GM23248 (cell line): ENCODE data around the gene SZT2. TPM values are rescaled to one million over a fixed set of nuclear protein-coding genes. Genes with fewer than 3 reads are reported as not detected.

ENCODE experiments used
- DNase-seq: peaks from one replicate; pipeline ENCODE4 v3.0.0-alpha.2; 2015
- H2AFZ ChIP-seq: fragments of 200-600 bp; sonication (generic); 2 replicates; pipeline ENCODE4 v1.6.1; 2016; ENCODE audit warnings: antibody characterized with exemption
- H3F3A ChIP-seq: fragments of 200-600 bp; sonication (generic); 2 replicates; pipeline ENCODE4 v1.6.1; 2016; ENCODE audit warnings: mild to moderate bottlenecking, antibody characterized with exemption, mixed run types; ENCODE audit not compliant: insufficient read depth
- H3K27ac ChIP-seq: fragments of 200-600 bp; sonication (generic); 2 replicates; pipeline ENCODE4 v1.5.1; 2016; ENCODE audit warnings: mild to moderate bottlenecking
- H3K27me3 ChIP-seq: fragments of 200-600 bp; sonication (generic); replicated peaks from 2 replicates; pipeline ENCODE4 v1.6.1; 2016; ENCODE audit warnings: mild to moderate bottlenecking; ENCODE audit not compliant: insufficient read depth
- H3K36me3 ChIP-seq: fragments of 200-600 bp; sonication (generic); 2 replicates; pipeline ENCODE4 v1.6.1; 2016; ENCODE audit warnings: low read depth, mild to moderate bottlenecking
- H3K4me1 ChIP-seq: fragments of 200-600 bp; sonication (generic); 2 replicates; pipeline ENCODE4 v1.6.1; 2016; ENCODE audit warnings: mild to moderate bottlenecking; ENCODE audit not compliant: insufficient read depth
- H3K4me2 ChIP-seq: fragments of 200-600 bp; sonication (generic); one replicate; pipeline ENCODE4 v1.6.1; 2016; ENCODE audit warnings: mild to moderate bottlenecking; ENCODE audit not compliant: unreplicated experiment
- H3K4me3 ChIP-seq: fragments of 200-600 bp; sonication (generic); 2 replicates; pipeline ENCODE4 v1.5.1; 2016; ENCODE audit warnings: mild to moderate bottlenecking
- H3K79me2 ChIP-seq: fragments of 200-600 bp; sonication (generic); 2 replicates; pipeline ENCODE4 v1.6.1; 2016; ENCODE audit warnings: mild to moderate bottlenecking; ENCODE audit not compliant: insufficient read depth
- H3K9ac ChIP-seq: fragments of 200-600 bp; sonication (generic); 2 replicates; pipeline ENCODE4 v1.6.1; 2016; ENCODE audit warnings: mild to moderate bottlenecking
- H3K9me2 ChIP-seq: fragments of 200-600 bp; sonication (generic); 2 replicates; pipeline ENCODE4 v1.6.1; 2016; ENCODE audit warnings: mixed run types, mild to moderate bottlenecking, moderate library complexity; ENCODE audit not compliant: insufficient read depth
- H3K9me3 ChIP-seq: fragments of 200-600 bp; sonication (generic); one replicate; pipeline ENCODE4 v1.6.1; 2017; ENCODE audit warnings: low read depth
- H4K20me1 ChIP-seq: fragments of 200-600 bp; sonication (generic); 2 replicates; pipeline ENCODE4 v1.6.0; 2016; ENCODE audit not compliant: insufficient read depth
- EZH2 ChIP-seq: fragments of 200-600 bp; sonication (generic); IDR thresholded peaks from 2 replicates; pipeline ENCODE4 v1.6.1; 2018; ENCODE audit warnings: antibody characterized with exemption, mild to moderate bottlenecking; ENCODE audit not compliant: insufficient read depth, poor library complexity, severe bottlenecking
- EZH2phosphoT487 ChIP-seq: fragments of 200-600 bp; sonication (generic); IDR thresholded peaks from 2 replicates; pipeline ENCODE4 v1.6.1; 2018; ENCODE audit warnings: antibody characterized with exemption, moderate library complexity, mild to moderate bottlenecking, low read depth; ENCODE audit not compliant: insufficient read depth
- WGBS, 2 experiments: methylation state at CpG; one replicate each; pipeline ENCODE4 v1.1.6; 2015 to 2017; ENCODE audit warnings: low lambda C conversion rate in 2 of 2, low coverage in 1 of 2; ENCODE audit errors: missing lambda C conversion rate in 2 of 2; 5-methylcytosine and 5-hydroxymethylcytosine counted together
- in situ Hi-C: fragments of 300-500 bp; cut with MboI; formaldehyde crosslinking; loops from 2 replicates; pipeline ENCODE4 v1.15.0; 2020
- polyA plus RNA-seq: library from polyadenylated mRNA; unstranded; fragments of >200 nt; fragmentation: Nextera tagmentation; extraction: Ambion mirVana; gene quantifications from 2 replicates; pipeline ENCODE4 v1.2.1, GENCODE V29; 2016
- total RNA-seq: library from RNA; depleted of rRNA; stranded (reverse); fragments of >200 nt; shearing (Covaris generic); gene quantifications from 2 replicates; pipeline ENCODE4 v1.2.3, GENCODE V29; 2014

SZT2 gene
- total and polyA plus RNA-seq, 2 experiments from 2014 or later: 6.4 to 12.6 TPM

GRCh38 chr1:43402089-43402865 is 12.6 kb downstream of the SZT2 start:
- Histone ChIP-seq H3K9me3 (no peaks in the 10 kb centered on the region), H3K4me3 (no peak overlapping the region), H3K79me2 (peaks cover 52% of the 10 kb centered on the region), H3K27me3 (no peaks in the 10 kb centered on the region), H3K36me3 (peaks cover 14% of the 10 kb centered on the region; the same call in 1 of the 2 replicates), H2AFZ (no peak overlapping the region), H3K9me2 (no peaks in the 10 kb centered on the region), H3K9ac (no peak overlapping the region), H3F3A (no peaks in the 10 kb centered on the region), H4K20me1 (0 out of 2 replicates have a peak, but pooled peaks cover 5% of the 10 kb centered on the region), H3K27ac (no peak overlapping the region), H3K4me2 (no peak overlapping the region), H3K4me1 (no peaks in the 10 kb centered on the region)
- WGBS, 2 experiments: 97 to 99% methylated on average over 6 of the region's 6 CpGs
- DNase-seq: no peak
- in situ Hi-C loops: no loop called here
- TF ChIP-seq EZH2phosphoT487 (no peak), EZH2 (no peak)

GRCh38 chr1:43404353-43404752 is 14.7 kb downstream of the SZT2 start:
- H3K9ac ChIP-seq: no peak overlapping the region
- no peak overlapping the region for H2AFZ ChIP-seq
- no peaks in the 10 kb centered on the region for H3F3A ChIP-seq
- peaks cover 18% of the 10 kb centered on the region; the same call in 1 of the 2 replicates for H3K36me3 ChIP-seq
- H3K27me3 ChIP-seq: no peaks in the 10 kb centered on the region
- no peak overlapping the region for H3K27ac ChIP-seq
- in situ Hi-C loops: no loop called here
- H3K9me2 ChIP-seq: no peaks in the 10 kb centered on the region
- no peak overlapping the region for H3K4me3 ChIP-seq
- H3K4me2 ChIP-seq: no peak overlapping the region
- TF ChIP-seq EZH2 (no peak), EZH2phosphoT487 (no peak)
- H4K20me1 ChIP-seq: 0 out of 2 replicates have a peak, but pooled peaks cover 5% of the 10 kb centered on the region
- WGBS, 2 experiments: 96 to 100% methylated on average over 6 of the region's 6 CpGs
- peaks cover 31% of the 10 kb centered on the region for H3K79me2 ChIP-seq
- H3K4me1 ChIP-seq: no peaks in the 10 kb centered on the region
- DNase-seq: no peak
- H3K9me3 ChIP-seq: no peaks in the 10 kb centered on the region

GRCh38 chr1:43405219-43405875 is 15.6 kb downstream of the SZT2 start:
- no peak for DNase-seq
- in situ Hi-C loops: no loop called here
- H3K9me2 ChIP-seq: no peaks in the 10 kb centered on the region
- H3K27me3 ChIP-seq: no peaks in the 10 kb centered on the region
- no peak overlapping the region for H3K27ac ChIP-seq
- no peak overlapping the region for H2AFZ ChIP-seq
- H4K20me1 ChIP-seq: 0 out of 2 replicates have a peak, but pooled peaks cover 5% of the 10 kb centered on the region
- H3K4me3 ChIP-seq: no peak overlapping the region
- TF ChIP-seq EZH2phosphoT487: no peak
- TF ChIP-seq EZH2: no peak
- H3K4me2 ChIP-seq: no peak overlapping the region
- no peak overlapping the region for H3K9ac ChIP-seq
- 91 to 94% methylated on average over 6 of the region's 6 CpGs for WGBS, 2 experiments
- no peaks in the 10 kb centered on the region for H3F3A ChIP-seq
- H3K36me3 ChIP-seq: peaks cover 27% of the 10 kb centered on the region; the same call in 1 of the 2 replicates
- H3K4me1 ChIP-seq: no peaks in the 10 kb centered on the region
- H3K79me2 ChIP-seq: peaks cover 21% of the 10 kb centered on the region
- no peaks in the 10 kb centered on the region for H3K9me3 ChIP-seq

GRCh38 chr1:43405876-43406234 is 16.2 kb downstream of the SZT2 start:
- no peaks in the 10 kb centered on the region for H3K9me2 ChIP-seq
- H3K79me2 ChIP-seq: peaks cover 17% of the 10 kb centered on the region
- H3F3A ChIP-seq: no peaks in the 10 kb centered on the region
- no peaks in the 10 kb centered on the region for H3K27me3 ChIP-seq
- 0 out of 2 replicates have a peak, but pooled peaks cover 5% of the 10 kb centered on the region for H4K20me1 ChIP-seq
- H3K4me3 ChIP-seq: no peak overlapping the region
- no peak overlapping the region for H3K9ac ChIP-seq
- H3K36me3 ChIP-seq: peaks cover 27% of the 10 kb centered on the region; the same call in 1 of the 2 replicates
- TF ChIP-seq EZH2 (no peak), EZH2phosphoT487 (no peak)
- in situ Hi-C loops: no loop called here
- 76 to 80% methylated on average over 2 of the region's 2 CpGs for WGBS, 2 experiments
- no peak for DNase-seq
- no peaks in the 10 kb centered on the region for H3K9me3 ChIP-seq
- H3K4me1 ChIP-seq: no peaks in the 10 kb centered on the region
- no peak overlapping the region for H3K4me2 ChIP-seq
- H2AFZ ChIP-seq: no peak overlapping the region
- no peak overlapping the region for H3K27ac ChIP-seq
